Tibial nerve (tissue), 4 donors: Measurements from ENCODE around the gene NSD2. TPM values are rescaled to one million over a fixed set of nuclear protein-coding genes. Genes with fewer than 3 reads are reported as not detected.
"Not testable (repeated sequence)": the region's sequence is repeated elsewhere in the genome, so short reads cannot be mapped to it uniquely, and the experiment has no call there.

Experiments
- DNase-seq, 2 donors: peaks; one replicate each; pipeline ENCODE4 v3.0.0-alpha.2; 2019; ENCODE audit warnings: low spot score in 2 of 2
- H3K27ac ChIP-seq, 4 donors: fragments of 200-600 bp; sonication (generic) in 3 of 4; one replicate each; pipeline ENCODE4 v1.5.1; 2017 to 2019; ENCODE audit warnings: mild to moderate bottlenecking in 1 of 4
- H3K27me3 ChIP-seq, 2 donors: fragments of 200-600 bp; sonication (generic) in 1 of 2; one replicate each; pipeline versions ENCODE4 v1.5.1 to v1.6.0; 2017 to 2019
- H3K36me3 ChIP-seq, 3 donors: fragments of 200-600 bp; sonication (generic); one replicate each; pipeline ENCODE4 v1.5.1; 2018 to 2019
- H3K4me1 ChIP-seq, 4 donors: fragments of 200-600 bp; sonication (generic) in 3 of 4; one replicate each; pipeline ENCODE4 v1.5.1; 2017 to 2019
- H3K4me3 ChIP-seq, 4 donors: fragments of 200-600 bp; sonication (generic) in 3 of 4; one replicate each; pipeline ENCODE4 v1.5.1; 2017 to 2019; ENCODE audit warnings: mild to moderate bottlenecking in 1 of 4, moderate library complexity in 1 of 4
- H3K9me3 ChIP-seq, 4 donors: fragments of 200-600 bp; sonication (generic) in 3 of 4; one replicate each; pipeline ENCODE4 v1.5.1; 2017 to 2019
- EP300 ChIP-seq, 2 donors: sonication (generic); formaldehyde crosslinking; IDR thresholded peaks; one replicate each; pipeline ENCODE4 v1.6.1; 2017; ENCODE audit warnings: antibody characterized with exemption in 2 of 2, mild to moderate bottlenecking in 1 of 2
- POLR2A ChIP-seq, 2 donors: fragments of 450-650 bp; IDR thresholded peaks; one replicate each; pipeline ENCODE4 v1.6.1; 2017; ENCODE audit warnings: antibody characterized with exemption in 2 of 2, mild to moderate bottlenecking in 2 of 2, moderate library complexity in 2 of 2
- WGBS, 2 donors: methylation state at CpG; one replicate each; pipeline ENCODE4 v1.1.5; 2018; 5-methylcytosine and 5-hydroxymethylcytosine counted together
- total RNA-seq, 4 donors: library from RNA; depleted of rRNA; stranded (reverse); fragments of >200 nt; gene quantifications; one replicate each; pipeline ENCODE4 v1.1.0, GENCODE V29; 2016
- TF ChIP-seq, protein P1 (sequence below), 5 experiments: fragments of 200-600 bp in 3 of 5; fragments of 450-650 bp in 2 of 5; sonication (generic) in 3 of 5; IDR thresholded peaks; one replicate each; pipeline ENCODE4 v1.5.1; 2016 to 2019; ENCODE audit warnings: antibody characterized with exemption in 5 of 5, mild to moderate bottlenecking in 3 of 5, moderate library complexity in 2 of 5

Gene NSD2
- total RNA-seq, 4 donors from 2014 or later, result 27.2 to 45.6 (median 32.2) TPM

DNA sequence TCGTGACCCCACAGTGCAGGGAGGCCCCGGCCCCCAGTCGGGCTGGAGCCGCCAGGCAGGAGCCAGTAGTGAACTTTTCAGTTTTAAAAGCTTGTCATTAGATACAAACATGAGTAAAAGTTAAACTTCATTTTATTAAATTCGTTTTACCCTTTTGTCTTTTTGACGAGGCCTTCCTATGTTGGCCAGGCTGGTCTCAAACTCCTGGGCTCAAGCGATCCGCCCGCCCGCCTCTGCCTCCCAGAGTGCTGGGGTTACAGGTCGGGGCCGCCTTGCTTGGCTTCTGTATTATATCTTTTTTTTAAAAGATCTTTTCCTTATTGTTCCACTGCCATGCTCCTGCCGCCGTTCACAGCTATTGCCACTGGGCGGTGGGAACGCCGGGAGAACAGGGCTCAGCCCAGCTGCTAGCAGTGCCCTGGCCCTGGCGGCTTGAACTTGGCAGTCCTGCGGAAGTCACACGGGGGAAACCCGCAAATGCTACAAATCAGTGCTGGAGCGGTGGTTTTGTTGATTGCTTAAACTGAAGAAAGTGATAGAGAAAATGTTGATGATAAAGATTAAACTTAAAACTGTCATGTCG lies 138.5 kb downstream of the NSD2 start:
- Histone ChIP-seq H3K4me3 (peak overlapping the region; percentile 58 to 99 (median 81)), H3K27me3 (no peaks in the 10 kb centered on the region), H3K4me1 (peaks cover 0 to 36% (median 2%) of the 10 kb centered on the region in 4 donors), H3K36me3 (peaks cover 0 to 16% (median 0%) of the 10 kb centered on the region in 3 donors), H3K27ac (peak overlapping the region; percentile 93 to 99 (median 96)), H3K9me3 (no peaks in the 10 kb centered on the region)
- 8% methylated on average over 23 of the region's 23 CpGs for WGBS, 2 donors
- DNase-seq, result peak in 1 of 2 donors; percentile 20
- TF ChIP-seq EP300 (IDR thresholded peaks at IDR 0.05) (no peak), POLR2A (IDR thresholded peaks at IDR 0.05) (no peak)
- TF ChIP-seq, protein P1, sequence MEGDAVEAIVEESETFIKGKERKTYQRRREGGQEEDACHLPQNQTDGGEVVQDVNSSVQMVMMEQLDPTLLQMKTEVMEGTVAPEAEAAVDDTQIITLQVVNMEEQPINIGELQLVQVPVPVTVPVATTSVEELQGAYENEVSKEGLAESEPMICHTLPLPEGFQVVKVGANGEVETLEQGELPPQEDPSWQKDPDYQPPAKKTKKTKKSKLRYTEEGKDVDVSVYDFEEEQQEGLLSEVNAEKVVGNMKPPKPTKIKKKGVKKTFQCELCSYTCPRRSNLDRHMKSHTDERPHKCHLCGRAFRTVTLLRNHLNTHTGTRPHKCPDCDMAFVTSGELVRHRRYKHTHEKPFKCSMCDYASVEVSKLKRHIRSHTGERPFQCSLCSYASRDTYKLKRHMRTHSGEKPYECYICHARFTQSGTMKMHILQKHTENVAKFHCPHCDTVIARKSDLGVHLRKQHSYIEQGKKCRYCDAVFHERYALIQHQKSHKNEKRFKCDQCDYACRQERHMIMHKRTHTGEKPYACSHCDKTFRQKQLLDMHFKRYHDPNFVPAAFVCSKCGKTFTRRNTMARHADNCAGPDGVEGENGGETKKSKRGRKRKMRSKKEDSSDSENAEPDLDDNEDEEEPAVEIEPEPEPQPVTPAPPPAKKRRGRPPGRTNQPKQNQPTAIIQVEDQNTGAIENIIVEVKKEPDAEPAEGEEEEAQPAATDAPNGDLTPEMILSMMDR (IDR thresholded peaks at IDR 0.05), result no peak

DNA sequence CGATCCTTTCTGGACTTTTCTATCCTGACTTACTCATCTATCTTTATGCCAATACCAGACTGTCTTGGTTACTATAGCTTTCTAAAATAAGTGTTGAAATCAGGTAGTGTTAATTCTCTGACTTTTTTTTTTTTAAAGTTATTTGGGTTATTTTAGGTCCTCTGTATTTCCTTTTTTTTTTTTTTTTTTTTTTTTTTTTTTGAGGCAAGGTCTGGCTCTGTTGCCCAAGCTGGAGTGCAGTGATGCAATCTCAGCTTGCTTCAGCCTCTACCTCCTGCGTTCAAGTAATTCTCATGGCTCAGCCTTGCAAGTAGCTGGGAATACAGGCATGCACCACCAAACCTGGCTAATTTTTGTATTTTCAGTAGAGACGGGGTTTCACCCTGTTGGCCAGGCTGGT lies 140.4 kb downstream of the NSD2 start:
- no peaks in the 10 kb centered on the region for H3K36me3 ChIP-seq
- no peak overlapping the region for H3K27ac ChIP-seq
- no peak for DNase-seq
- no peaks in the 10 kb centered on the region for H3K9me3 ChIP-seq
- TF ChIP-seq, protein P1 (IDR thresholded peaks at IDR 0.05), result no peak
- no peak for TF ChIP-seq EP300 (IDR thresholded peaks at IDR 0.05)
- TF ChIP-seq POLR2A (IDR thresholded peaks at IDR 0.05), result no peak
- H3K4me1 ChIP-seq, result peaks cover 0 to 22% (median 2%) of the 10 kb centered on the region in 4 donors
- WGBS, 2 donors, result 77 to 92% methylated on average over 3 of the region's 3 CpGs
- no peaks in the 10 kb centered on the region for H3K27me3 ChIP-seq
- H3K4me3 ChIP-seq, result no peak overlapping the region

DNA sequence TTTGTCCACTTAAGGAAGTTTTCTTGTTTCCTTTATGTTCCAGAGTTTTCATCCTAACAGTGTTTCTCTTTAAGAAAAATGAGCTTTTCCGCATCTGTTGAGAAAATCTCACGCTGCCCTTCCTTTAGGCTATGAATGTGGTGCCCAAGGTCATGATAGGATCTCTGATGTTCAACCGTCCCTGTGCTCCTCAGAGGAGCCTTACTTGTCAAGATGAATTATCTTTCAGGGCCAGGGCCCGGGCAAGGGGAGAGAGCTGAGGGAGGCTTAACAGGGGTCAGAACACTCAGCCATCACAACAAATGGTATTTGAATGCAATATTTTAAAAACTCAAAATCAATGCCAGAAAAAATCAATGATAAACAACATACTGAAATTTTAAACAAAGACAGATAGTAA lies 143.8 kb downstream of the NSD2 start:
- Histone ChIP-seq H3K4me1 (peaks cover 0 to 3% (median 0%) of the 10 kb centered on the region in 4 donors), H3K4me3 (no peak overlapping the region), H3K36me3 (no peaks in the 10 kb centered on the region), H3K27me3 (no peaks in the 10 kb centered on the region), H3K9me3 (no peaks in the 10 kb centered on the region), H3K27ac (no peak overlapping the region)
- WGBS, 2 donors, result 71 to 73% methylated on average over 4 of the region's 4 CpGs
- no peak for TF ChIP-seq POLR2A (IDR thresholded peaks at IDR 0.05)
- TF ChIP-seq EP300 (IDR thresholded peaks at IDR 0.05), result no peak
- TF ChIP-seq, protein P1 (IDR thresholded peaks at IDR 0.05), result no peak
- no peak for DNase-seq

DNA sequence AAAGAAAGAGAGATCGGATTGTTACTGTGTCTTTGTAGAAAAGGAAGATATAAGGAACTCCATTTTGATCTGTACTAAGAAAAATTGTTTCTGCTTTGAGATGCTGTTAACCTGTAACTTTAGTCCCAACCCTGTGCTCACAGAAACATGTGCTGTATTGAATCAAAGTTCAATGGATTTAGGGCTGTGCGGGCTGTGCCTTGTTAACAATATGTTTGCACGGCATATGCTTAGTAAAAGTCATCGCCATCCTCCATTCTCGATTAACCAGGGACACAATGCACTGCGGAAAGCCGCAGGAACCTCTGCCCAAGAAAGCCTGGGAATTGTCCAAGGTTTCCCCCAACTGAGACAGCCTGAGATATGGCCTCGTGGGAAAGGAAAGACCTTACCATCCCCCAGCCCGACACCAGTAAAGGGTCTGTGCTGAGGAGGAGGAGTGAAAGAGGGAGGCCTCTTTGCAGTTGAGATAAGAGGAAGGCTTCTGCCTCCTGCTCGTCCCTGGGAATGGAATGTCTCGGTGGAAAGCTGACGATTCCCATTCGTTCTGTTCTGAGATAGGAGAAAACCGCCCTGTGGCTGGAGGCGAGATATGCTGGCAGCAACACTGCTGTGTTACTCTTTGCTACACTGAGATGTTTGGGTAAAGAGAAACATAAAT lies 150.3 kb downstream of the NSD2 start:
- H3K4me3 ChIP-seq, H3K9me3 ChIP-seq, DNase-seq, H3K36me3 ChIP-seq, H3K4me1 ChIP-seq, H3K27ac ChIP-seq: not testable (repeated sequence)
- 37% methylated on average over 15 of the region's 15 CpGs for WGBS, 2 donors
- H3K27me3 ChIP-seq, result peaks cover 0 to 28% of the 10 kb centered on the region in 2 donors

DNA sequence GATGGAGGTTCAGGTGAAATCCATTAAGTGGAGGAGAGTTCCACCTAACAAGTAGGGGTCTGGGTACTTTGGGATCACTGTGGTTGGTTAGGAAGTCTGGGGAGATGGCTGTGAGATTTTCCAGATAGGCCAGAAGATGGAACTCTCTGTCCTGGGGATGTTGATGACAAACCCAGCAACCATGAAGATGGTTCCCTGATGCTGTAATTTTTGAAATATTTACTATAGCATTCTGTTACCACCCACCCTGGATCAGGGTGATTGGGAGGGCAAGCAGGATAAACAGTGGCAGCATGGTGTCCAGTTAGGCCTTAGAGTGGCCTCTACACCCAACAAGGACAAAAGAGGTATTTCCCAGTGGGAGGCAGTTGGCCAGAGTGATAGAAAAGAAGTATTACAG lies 153.5 kb downstream of the NSD2 start:
- H3K9me3 ChIP-seq, result no peaks in the 10 kb centered on the region
- H3K36me3 ChIP-seq, result no peaks in the 10 kb centered on the region
- DNase-seq, result no peak
- peaks cover 0 to 28% of the 10 kb centered on the region in 2 donors for H3K27me3 ChIP-seq
- H3K27ac ChIP-seq, result no peak overlapping the region
- H3K4me3 ChIP-seq, result no peak overlapping the region
- TF ChIP-seq POLR2A (IDR thresholded peaks at IDR 0.05) (no peak), EP300 (IDR thresholded peaks at IDR 0.05) (no peak)
- TF ChIP-seq, protein P1 (IDR thresholded peaks at IDR 0.05), result no peak
- no peaks in the 10 kb centered on the region for H3K4me1 ChIP-seq
